WTC11 (cell line): ENCODE measurements around the gene ATP11A.

Experiments used
- ATF1 ChIP-seq: sonication (generic); formaldehyde crosslinking; IDR thresholded peaks from 2 replicates; pipeline ENCODE4 v1.8.1; 2023; ENCODE audit warnings: mild to moderate bottlenecking, moderate library complexity, missing genetic modification reagents
- NR3C1 ChIP-seq: sonication (generic); formaldehyde crosslinking; conservative IDR thresholded peaks from 2 replicates; pipeline ENCODE4 v1.8.1; 2023; ENCODE audit warnings: low read depth, mild to moderate bottlenecking, missing genetic modification reagents
- RELA ChIP-seq: sonication (generic); formaldehyde crosslinking; IDR thresholded peaks from 2 replicates; pipeline ENCODE4 v1.8.1; 2022; ENCODE audit warnings: missing genetic modification reagents, mild to moderate bottlenecking, borderline replicate concordance
- RORB ChIP-seq: fragments of 250-450 bp; sonication (Bioruptor Pico); IDR thresholded peaks from 2 replicates; pipeline ENCODE4 v1.9.0; 2021; ENCODE audit warnings: mild to moderate bottlenecking
- SP1 ChIP-seq: sonication (generic); formaldehyde crosslinking; conservative IDR thresholded peaks from 2 replicates; pipeline ENCODE4 v1.8.1; 2022; ENCODE audit warnings: missing genetic modification reagents
- ZNF232 ChIP-seq: sonication (generic); formaldehyde crosslinking; IDR thresholded peaks from 2 replicates; pipeline ENCODE4 v1.8.0; 2022; ENCODE audit warnings: mild to moderate bottlenecking, missing genetic modification reagents
- TF ChIP-seq, protein P1 (sequence below): fragments of 200-600 bp; IDR thresholded peaks from 2 replicates; pipeline ENCODE4 v1.8.0; 2022; ENCODE audit warnings: antibody characterized with exemption
- TF ChIP-seq, protein P2 (sequence below): sonication (generic); formaldehyde crosslinking; IDR thresholded peaks from 2 replicates; pipeline ENCODE4 v1.8.1; 2023; ENCODE audit warnings: mild to moderate bottlenecking, missing genetic modification reagents
- TF ChIP-seq, protein P3 (sequence below): sonication (generic); formaldehyde crosslinking; IDR thresholded peaks from 2 replicates; pipeline ENCODE4 v1.8.1; 2023; ENCODE audit warnings: mild to moderate bottlenecking, moderate library complexity, missing genetic modification reagents

GRCh38 chr13:112767506-112768471 is 78.0 kb downstream of the ATP11A start:
- TF ChIP-seq ATF1 (CRISPR knock-in tag) (no peak), NR3C1 (CRISPR knock-in tag) (no peak), RORB (CRISPR knock-in tag) (no peak), RELA (CRISPR knock-in tag) (no peak), SP1 (CRISPR knock-in tag) (no peak), ZNF232 (no peak)
- TF ChIP-seq, protein P1, sequence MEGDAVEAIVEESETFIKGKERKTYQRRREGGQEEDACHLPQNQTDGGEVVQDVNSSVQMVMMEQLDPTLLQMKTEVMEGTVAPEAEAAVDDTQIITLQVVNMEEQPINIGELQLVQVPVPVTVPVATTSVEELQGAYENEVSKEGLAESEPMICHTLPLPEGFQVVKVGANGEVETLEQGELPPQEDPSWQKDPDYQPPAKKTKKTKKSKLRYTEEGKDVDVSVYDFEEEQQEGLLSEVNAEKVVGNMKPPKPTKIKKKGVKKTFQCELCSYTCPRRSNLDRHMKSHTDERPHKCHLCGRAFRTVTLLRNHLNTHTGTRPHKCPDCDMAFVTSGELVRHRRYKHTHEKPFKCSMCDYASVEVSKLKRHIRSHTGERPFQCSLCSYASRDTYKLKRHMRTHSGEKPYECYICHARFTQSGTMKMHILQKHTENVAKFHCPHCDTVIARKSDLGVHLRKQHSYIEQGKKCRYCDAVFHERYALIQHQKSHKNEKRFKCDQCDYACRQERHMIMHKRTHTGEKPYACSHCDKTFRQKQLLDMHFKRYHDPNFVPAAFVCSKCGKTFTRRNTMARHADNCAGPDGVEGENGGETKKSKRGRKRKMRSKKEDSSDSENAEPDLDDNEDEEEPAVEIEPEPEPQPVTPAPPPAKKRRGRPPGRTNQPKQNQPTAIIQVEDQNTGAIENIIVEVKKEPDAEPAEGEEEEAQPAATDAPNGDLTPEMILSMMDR = no peak
- TF ChIP-seq, protein P2, sequence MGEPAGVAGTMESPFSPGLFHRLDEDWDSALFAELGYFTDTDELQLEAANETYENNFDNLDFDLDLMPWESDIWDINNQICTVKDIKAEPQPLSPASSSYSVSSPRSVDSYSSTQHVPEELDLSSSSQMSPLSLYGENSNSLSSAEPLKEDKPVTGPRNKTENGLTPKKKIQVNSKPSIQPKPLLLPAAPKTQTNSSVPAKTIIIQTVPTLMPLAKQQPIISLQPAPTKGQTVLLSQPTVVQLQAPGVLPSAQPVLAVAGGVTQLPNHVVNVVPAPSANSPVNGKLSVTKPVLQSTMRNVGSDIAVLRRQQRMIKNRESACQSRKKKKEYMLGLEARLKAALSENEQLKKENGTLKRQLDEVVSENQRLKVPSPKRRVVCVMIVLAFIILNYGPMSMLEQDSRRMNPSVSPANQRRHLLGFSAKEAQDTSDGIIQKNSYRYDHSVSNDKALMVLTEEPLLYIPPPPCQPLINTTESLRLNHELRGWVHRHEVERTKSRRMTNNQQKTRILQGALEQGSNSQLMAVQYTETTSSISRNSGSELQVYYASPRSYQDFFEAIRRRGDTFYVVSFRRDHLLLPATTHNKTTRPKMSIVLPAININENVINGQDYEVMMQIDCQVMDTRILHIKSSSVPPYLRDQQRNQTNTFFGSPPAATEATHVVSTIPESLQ (CRISPR knock-in tag) = no peak
- TF ChIP-seq, protein P3, sequence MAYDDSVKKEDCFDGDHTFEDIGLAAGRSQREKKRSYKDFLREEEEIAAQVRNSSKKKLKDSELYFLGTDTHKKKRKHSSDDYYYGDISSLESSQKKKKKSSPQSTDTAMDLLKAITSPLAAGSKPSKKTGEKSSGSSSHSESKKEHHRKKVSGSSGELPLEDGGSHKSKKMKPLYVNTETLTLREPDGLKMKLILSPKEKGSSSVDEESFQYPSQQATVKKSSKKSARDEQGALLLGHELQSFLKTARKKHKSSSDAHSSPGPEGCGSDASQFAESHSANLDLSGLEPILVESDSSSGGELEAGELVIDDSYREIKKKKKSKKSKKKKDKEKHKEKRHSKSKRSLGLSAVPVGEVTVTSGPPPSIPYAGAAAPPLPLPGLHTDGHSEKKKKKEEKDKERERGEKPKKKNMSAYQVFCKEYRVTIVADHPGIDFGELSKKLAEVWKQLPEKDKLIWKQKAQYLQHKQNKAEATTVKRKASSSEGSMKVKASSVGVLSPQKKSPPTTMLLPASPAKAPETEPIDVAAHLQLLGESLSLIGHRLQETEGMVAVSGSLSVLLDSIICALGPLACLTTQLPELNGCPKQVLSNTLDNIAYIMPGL (CRISPR knock-in tag) = no peak
